ENCODE measurements around the gene EGLN3.

The EGLN3 gene

DNA sequence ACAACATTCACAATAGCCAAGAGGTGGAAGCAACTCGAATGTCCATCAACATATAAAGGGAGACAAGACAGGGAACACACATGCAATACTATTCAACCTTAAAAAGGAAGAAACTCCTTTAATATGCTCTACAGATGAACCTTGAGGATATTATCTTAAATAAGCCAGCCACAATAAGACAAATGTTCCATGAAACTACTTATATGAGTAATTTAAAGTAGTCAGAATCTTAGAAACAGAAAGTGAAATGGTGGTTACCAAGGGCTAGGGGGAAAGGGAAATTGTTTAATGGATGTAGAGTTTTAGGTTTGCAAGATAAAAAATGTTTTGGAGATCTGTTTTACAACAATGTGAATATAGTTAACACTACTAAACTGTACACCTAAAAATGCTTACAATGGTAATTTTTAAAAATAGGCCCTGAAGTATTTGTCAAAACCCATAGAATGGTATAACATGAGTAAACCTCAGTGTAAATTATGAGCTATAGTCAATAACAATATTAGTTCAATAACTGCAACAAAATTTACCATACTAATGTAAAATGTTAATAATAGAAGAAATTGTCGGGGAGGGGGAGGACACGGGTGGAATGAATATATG lies 71.1 kb downstream of the EGLN3 start:
- no peaks in the 10 kb centered on the region for H3K27me3 Mint-ChIP-seq
- DNase-seq, result no peak

DNA sequence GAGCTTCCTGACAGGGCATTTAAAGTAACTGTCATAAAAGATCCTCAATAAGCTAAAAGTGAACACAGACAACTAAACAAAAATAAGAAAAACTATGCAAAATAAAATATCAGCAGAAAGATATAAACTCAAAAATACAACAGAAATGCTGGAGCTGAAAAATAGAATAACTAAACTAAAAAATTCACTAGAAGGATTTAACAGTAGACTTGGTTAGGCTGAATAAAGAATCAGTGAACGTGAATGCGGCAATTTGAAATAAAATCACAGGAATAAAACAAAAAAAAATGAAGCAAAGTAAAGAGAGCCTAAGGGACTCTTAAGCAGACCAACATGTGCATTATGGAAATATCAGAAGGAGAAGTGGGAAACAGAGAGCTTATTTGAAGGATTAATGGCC lies 74.6 kb downstream of the EGLN3 start:
- H3K4me1 Mint-ChIP-seq (ENCODE audit: low read depth in 2 of 2), result no peaks in the 10 kb centered on the region
- peaks cover 1 to 28% of the 10 kb centered on the region in 2 donors for H3K9me3 Mint-ChIP-seq
- ATAC-seq (replicated peaks) (no peak), DNase-seq (no peak)
- no peaks in the 10 kb centered on the region for H3K27me3 Mint-ChIP-seq
- no peak overlapping the region for H3K27ac Mint-ChIP-seq
- H3K36me3 Mint-ChIP-seq (ENCODE audit: insufficient read depth), result no peaks in the 10 kb centered on the region
- H3K4me3 Mint-ChIP-seq, result no peak overlapping the region

More for the DNA sequence above, 71.1 kb downstream of the EGLN3 start:
- Mint-ChIP-seq H3K27ac (no peak overlapping the region), H3K4me3 (no peak overlapping the region), H3K4me1 (ENCODE audit: low read depth in 2 of 2) (no peaks in the 10 kb centered on the region), H3K36me3 (ENCODE audit: insufficient read depth) (no peaks in the 10 kb centered on the region), H3K9me3 (peaks cover 0 to 22% of the 10 kb centered on the region in 2 donors)
- no peak for ATAC-seq (replicated peaks)

All from effector memory CD8-positive, alpha-beta T cell (primary cell).